Subcutaneous adipose tissue (tissue), 4 donors: ENCODE measurements around the gene FAHD2A. TPM values are rescaled to one million over a fixed set of nuclear protein-coding genes. Genes with fewer than 3 reads are reported as not detected.

Experiments
- total RNA-seq, 4 donors: library from RNA; depleted of rRNA; stranded (reverse); fragments of >200 nt; gene quantifications; one replicate each; pipeline ENCODE4 v1.1.0, GENCODE V29; 2016
- TF ChIP-seq, protein P1 (sequence below): fragments of 450-650 bp; IDR thresholded peaks from one replicate; pipeline ENCODE4 v1.5.1; 2016; ENCODE audit warnings: low read depth, mild to moderate bottlenecking, control low read depth, antibody characterized with exemption, moderate library complexity

FAHD2A gene
- total RNA-seq, 4 donors from 2014 or later, result 17.8 to 56.1 (median 36.1) TPM

DNA sequence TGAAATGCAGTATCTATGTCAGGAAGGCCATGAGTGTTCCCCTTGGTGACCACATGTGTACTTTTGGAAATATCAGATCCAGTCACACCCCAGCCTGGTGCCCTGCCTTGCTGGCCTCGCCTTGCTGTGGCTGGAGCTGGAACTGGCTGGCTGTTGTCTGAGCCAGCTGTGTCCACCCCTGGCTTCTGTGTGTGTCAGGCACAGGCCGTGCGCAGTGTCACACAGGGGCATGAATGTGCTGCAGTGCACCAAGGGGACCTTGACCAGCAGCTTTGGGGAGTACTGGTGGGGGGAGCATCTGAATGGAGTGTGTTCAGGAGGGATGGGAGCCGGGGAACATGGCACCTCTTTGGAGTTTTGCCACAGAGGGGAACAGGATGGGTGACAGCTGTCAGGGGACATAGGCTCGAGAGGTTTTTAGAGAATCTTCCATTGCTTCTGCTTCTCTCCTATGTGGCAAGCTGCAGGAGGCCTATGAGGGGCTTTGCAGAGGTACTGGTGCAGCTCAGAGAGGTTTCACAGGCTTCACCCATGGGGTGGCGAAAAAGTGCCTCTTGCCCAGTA, 44.7 kb upstream of the FAHD2A start:
- TF ChIP-seq, protein P1, sequence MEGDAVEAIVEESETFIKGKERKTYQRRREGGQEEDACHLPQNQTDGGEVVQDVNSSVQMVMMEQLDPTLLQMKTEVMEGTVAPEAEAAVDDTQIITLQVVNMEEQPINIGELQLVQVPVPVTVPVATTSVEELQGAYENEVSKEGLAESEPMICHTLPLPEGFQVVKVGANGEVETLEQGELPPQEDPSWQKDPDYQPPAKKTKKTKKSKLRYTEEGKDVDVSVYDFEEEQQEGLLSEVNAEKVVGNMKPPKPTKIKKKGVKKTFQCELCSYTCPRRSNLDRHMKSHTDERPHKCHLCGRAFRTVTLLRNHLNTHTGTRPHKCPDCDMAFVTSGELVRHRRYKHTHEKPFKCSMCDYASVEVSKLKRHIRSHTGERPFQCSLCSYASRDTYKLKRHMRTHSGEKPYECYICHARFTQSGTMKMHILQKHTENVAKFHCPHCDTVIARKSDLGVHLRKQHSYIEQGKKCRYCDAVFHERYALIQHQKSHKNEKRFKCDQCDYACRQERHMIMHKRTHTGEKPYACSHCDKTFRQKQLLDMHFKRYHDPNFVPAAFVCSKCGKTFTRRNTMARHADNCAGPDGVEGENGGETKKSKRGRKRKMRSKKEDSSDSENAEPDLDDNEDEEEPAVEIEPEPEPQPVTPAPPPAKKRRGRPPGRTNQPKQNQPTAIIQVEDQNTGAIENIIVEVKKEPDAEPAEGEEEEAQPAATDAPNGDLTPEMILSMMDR, result no peak

DNA sequence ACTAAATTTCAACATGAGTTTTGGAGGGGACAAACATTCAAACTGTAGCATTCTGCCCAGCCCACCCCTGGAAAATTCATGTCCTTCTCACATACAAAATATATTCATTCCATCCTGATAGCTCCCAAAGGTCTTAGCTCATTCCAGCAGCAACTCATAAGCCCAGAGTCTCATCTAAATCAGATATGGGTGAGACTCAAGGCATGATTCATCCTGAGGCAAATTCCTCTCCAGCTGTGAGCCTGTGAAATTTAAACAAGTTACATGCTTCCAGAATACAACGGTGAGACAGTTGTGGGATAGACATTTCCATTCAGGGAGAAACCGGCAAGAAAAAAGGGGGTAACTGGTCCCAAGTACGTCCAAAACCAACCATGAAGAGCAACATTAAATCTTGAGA, 43.5 kb upstream of the FAHD2A start:
- TF ChIP-seq, protein P1, result no peak

DNA sequence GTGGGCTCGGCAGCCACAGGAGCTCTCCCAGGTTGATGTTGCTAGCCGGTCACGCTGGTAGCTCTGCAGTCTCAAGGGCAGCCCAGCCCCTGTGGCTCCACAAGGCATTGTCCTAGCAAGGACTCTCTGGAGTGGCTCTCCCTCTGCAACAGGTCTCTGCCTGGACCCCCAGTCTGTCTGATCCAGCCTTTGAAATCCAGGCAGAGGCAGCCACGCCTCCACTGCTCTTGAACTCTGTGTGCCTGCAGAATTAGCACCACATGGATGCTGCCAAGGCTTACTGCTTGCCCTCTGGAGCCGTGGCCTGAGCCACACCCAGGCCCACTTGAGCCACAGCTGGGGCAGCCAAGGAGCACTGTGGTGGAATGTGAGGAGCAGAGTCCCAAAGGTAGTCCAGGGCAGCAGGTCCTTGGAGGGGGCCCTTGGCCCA, 43.0 kb upstream of the FAHD2A start:
- TF ChIP-seq, protein P1, result no peak

DNA sequence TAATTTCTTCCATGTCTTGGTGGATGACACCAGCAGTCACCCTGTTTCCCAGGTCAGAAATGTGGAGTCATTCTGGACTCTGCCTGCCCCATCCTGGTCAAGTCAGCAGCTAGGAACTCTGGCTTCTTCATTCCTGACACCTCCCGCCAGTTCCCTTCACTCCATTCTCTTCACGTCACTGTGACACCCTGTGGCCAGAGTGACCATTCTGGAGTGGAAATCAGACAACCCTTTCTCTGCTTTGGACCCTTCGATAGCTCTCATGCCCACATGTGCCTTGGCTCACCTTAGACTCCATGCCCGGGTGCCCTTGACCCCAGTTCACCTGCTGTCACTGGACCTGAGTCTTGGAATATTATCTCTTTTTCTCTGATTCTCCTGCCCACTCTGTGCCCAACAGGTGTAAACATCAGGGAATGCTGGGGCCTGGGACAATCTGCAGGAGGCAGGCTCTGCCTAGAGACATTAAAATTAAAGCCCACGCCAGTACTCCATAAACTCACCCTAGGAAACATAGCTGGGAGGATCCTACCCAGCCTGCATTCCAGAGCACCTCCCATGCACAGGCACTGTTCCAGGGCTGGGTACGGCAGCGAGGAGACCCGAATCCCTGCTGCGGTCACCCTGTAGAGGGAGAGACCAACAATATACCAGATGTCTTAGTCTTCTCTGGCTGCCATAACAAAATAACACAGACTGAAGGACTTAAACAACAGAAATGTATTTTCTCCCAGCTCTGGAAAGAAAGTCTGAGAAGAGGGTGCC, 41.1 kb upstream of the FAHD2A start:
- TF ChIP-seq, protein P1, result no peak

DNA sequence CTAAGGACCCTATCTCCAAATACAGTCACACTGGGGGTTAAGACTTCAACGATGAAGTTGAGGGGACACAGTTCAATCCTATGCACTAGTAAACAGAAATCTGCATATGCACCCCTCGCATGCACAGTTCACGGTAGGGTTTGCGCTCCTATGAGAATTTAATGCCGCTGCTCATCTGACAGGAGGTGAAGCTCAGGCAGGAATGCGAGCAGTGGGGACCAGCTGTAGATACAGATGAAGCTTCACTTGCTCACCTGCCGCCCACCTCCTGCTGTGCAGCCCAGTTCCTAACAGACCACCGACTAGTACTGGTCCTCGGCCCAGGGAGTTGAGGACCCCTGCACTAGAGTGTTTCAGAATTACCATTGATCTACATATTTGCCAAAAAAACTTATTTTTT, 40.0 kb upstream of the FAHD2A start:
- TF ChIP-seq, protein P1, result no peak

DNA sequence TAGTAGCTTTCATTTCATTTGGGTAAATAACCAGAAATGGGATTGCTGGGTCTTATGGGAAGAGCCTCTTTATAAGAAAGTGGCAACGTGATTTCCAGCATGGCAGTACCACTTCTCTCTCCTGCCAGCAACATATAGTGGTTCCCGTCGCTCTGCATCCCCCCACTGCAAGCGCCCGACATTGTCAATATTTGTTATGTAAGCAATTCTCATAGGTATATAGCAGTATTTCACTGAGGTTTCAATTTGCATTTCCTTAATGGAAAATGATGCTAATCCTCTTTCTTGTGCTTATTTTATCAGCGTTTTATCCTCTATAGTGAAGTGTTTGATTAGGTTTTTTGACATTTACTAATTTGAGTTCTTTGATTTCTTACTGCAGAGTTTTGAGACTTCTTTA, 36.0 kb upstream of the FAHD2A start:
- TF ChIP-seq, protein P1, result no peak

DNA sequence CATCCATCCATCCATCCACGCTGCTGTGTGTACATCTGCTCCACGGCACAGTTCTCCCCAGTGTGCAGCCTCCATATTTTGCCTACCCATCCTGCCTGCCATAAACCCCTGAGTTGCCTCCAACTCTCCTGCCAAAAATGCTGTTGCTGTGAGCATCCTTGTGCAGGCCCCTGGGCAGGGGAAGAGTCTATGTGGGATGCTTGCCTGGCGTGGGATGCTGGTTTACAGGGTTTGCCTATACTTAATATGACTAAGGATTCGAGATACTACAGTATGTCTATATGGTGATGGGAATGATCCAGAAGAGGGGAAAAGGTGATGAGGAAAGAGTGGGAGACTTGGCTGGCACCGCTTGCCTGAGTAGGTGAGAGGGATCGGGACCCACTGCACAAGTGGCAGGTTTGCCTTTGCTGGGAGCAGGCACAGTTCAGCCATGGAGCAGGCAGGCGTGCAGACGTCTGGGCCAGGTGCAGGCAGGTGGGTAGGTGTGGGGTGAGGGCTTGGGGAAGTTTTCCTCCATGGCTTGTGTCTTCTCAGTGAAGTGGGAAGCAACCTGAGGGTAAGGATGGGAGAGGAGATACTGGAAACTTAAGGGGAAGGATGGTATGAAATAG, 30.2 kb upstream of the FAHD2A start:
- TF ChIP-seq, protein P1, result no peak
